Measurements from ENCODE around the gene DAP.

DAP gene

GRCh38 chr5:10711562-10711961 is 49.5 kb downstream of the DAP start:
- H3K4me1 ChIP-seq, result peaks cover 0 to 7% (median 0%) of the 10 kb centered on the region in 4 donors
- intact Hi-C loops (cut with DNase I; ENCODE audit: low total_unique reads), result no loop called here
- H3K9me3 ChIP-seq, result no peaks in the 10 kb centered on the region
- H3K27me3 ChIP-seq, result no peaks in the 10 kb centered on the region
- TF ChIP-seq CTCF (IDR thresholded peaks at IDR 0.05), result no peak
- H3K36me3 ChIP-seq, result peaks cover 0 to 20% (median 2%) of the 10 kb centered on the region in 3 donors
- DNase-seq, result no peak
- no peak overlapping the region for H3K4me3 ChIP-seq
- H3K27ac ChIP-seq, result no peak overlapping the region

DNA sequence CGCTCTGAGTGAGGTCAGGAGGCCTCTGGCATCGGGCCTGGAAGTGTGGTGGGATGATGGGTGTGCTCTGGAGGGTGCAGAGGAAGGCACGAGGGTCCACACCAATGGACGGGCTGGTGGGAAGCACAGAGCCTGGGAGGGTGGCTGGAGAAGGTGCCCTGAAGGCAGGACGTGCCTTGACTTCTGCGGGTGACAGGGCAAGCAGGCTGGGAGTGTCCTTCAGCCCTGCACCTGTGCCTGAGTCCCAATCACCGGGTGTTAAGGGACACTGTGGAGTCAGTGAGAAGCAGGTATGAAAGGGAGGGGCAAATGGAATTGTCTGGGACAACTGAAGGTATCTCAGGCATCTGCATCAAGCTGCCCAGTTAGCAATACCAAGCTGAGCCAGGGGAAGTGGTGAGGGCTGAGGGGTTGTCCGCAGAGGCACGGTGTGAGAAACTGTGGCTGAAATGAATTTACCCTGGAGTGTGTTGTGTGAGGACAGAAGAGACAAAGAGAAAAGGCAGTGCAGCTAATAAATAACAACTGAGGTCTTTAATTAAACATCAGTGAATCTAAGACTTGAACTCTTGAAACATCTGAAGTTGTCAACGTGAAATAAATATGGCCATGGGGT is 50.4 kb downstream of the DAP start:
- intact Hi-C loops (cut with DNase I; ENCODE audit: low total_unique reads), result no loop called here
- no peak for DNase-seq
- no peak for TF ChIP-seq CTCF (IDR thresholded peaks at IDR 0.05)

GRCh38 chr5:10709933-10710332 is 51.1 kb downstream of the DAP start:
- DNase-seq, result no peak
- intact Hi-C loops (cut with DNase I; ENCODE audit: low total_unique reads), result no loop called here
- Histone ChIP-seq H3K4me1 (peaks cover 0 to 12% (median 0%) of the 10 kb centered on the region in 4 donors), H3K27ac (no peak overlapping the region), H3K9me3 (no peaks in the 10 kb centered on the region), H3K27me3 (no peaks in the 10 kb centered on the region), H3K36me3 (peaks cover 0 to 20% (median 0%) of the 10 kb centered on the region in 3 donors), H3K4me3 (no peak overlapping the region)
- no peak for TF ChIP-seq CTCF (IDR thresholded peaks at IDR 0.05)

More for the DNA sequence above, 50.4 kb downstream of the DAP start:
- peaks cover 0 to 20% (median 0%) of the 10 kb centered on the region in 3 donors for H3K36me3 ChIP-seq
- no peaks in the 10 kb centered on the region for H3K9me3 ChIP-seq
- H3K27ac ChIP-seq, result no peak overlapping the region
- no peak overlapping the region for H3K4me3 ChIP-seq
- H3K4me1 ChIP-seq, result peaks cover 0 to 7% (median 0%) of the 10 kb centered on the region in 4 donors
- H3K27me3 ChIP-seq, result no peaks in the 10 kb centered on the region

DNA sequence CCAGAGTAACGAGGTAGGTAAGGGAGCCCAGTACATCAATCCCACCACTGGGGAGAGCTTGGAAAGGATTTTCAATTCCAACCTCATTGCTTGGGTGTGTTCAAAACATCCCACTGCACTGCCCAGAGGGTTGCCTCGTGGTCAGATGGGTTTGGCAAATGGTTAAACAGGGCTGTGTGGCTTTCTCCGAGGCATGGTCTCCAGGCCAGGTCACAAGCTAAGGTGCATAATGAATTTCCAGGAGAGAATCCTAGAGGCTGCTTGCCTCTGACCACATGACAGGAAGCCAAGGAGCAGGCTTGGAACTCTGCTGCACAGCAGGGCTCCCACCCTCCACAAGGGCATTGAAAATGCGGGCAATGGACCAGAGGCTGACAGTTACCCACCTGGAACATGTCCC is 51.6 kb downstream of the DAP start:
- Histone ChIP-seq H3K4me3 (no peak overlapping the region), H3K36me3 (peaks cover 0 to 15% (median 0%) of the 10 kb centered on the region in 3 donors), H3K4me1 (peaks cover 0 to 17% (median 0%) of the 10 kb centered on the region in 4 donors), H3K9me3 (no peaks in the 10 kb centered on the region), H3K27me3 (no peaks in the 10 kb centered on the region), H3K27ac (no peak overlapping the region)
- intact Hi-C loops (cut with DNase I; ENCODE audit: low total_unique reads), result no loop called here
- TF ChIP-seq CTCF (IDR thresholded peaks at IDR 0.05), result no peak
- no peak for DNase-seq

DNA sequence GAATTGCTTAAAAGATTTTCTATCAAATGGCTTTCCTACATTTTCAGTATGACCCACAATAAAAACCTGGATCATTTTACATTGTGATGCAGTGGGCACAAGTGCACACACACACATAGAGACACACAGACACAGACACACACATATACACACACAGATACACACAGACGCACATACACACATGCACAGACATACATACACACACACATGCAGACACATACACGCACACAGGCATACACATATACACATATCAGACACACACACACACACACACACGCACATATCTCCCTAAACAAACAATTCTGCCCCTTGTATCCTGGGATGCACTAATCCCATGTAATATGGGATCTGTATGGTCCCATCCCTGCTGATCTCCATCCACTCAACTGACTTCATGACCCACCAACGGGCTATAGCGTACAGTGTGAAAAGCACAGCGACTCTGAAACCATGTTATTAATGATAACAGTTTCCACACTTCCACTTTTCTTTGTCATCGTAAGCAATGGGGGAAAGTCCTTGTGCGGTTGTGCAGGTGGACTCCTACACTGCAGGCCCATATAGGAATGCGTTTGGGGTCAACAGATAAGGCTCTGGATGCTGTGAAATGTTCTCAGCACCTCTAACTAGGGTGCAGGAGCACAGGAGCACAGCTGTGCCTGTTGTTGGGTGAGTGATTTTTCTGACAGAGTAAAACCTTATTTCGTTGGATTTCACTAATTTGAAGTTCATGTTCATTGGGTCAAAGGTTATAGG is 52.7 kb downstream of the DAP start:
- H3K36me3 ChIP-seq, result peaks cover 0 to 9% (median 0%) of the 10 kb centered on the region in 3 donors
- H3K4me1 ChIP-seq, result peaks cover 0 to 26% (median 6%) of the 10 kb centered on the region in 4 donors
- intact Hi-C loops (cut with DNase I; ENCODE audit: low total_unique reads), result no loop called here
- DNase-seq, result no peak
- H3K27ac ChIP-seq, result no peak overlapping the region
- no peak for TF ChIP-seq CTCF (IDR thresholded peaks at IDR 0.05)
- H3K27me3 ChIP-seq, result no peaks in the 10 kb centered on the region
- no peaks in the 10 kb centered on the region for H3K9me3 ChIP-seq
- H3K4me3 ChIP-seq, result no peak overlapping the region

Data from tibial artery (tissue), 4 donors.